Epithelial cell of umbilical artery (primary cell): ENCODE data around the gene HOXA4. TPM values are rescaled to one million over a fixed set of nuclear protein-coding genes. Genes with fewer than 3 reads are reported as not detected.

Experiments
- total RNA-seq: library from RNA; depleted of rRNA; stranded (reverse); fragments of >200 nt; gene quantifications from 2 replicates; pipeline ENCODE4 v1.2.3, GENCODE V29; 2014

HOXA4 gene
- 0.30 and 0.32 TPM in 2 replicates for total RNA-seq

GRCh38 chr7:27130540-27131389 is at the start of gene HOXA4:
Gene HOXA4 (minus strand): TSS chr7:27130757. CDS start chr7:27130733, 24 bp downstream.

GRCh38 chr7:27173956-27174873 is 43.7 kb upstream of the HOXA4 start, which contains the start of gene HOXA10:
Gene HOXA10 (minus strand): TSS chr7:27174320. CDS start chr7:27174306, 14 bp downstream.

GRCh38 chr7:27165089-27165995 is 34.8 kb upstream of the HOXA4 start, which contains the start of gene HOXA9:
Gene HOXA9 (minus strand): TSS chr7:27165537. CDS start chr7:27165457, 80 bp downstream.

GRCh38 chr7:27156508-27156898 is 25.9 kb upstream of the HOXA4 start, which contains the start of gene HOXA7:
Gene HOXA7 (minus strand): TSS chr7:27156675. CDS start chr7:27156545, 130 bp downstream.

GRCh38 chr7:27151931-27152815 is 21.6 kb upstream of the HOXA4 start, which contains the start of gene HOXA3:
Gene HOXA3 (minus strand): TSS chr7:27152583. CDS start chr7:27110640, 41,943 bp downstream.

GRCh38 chr7:27147199-27148030 is 16.9 kb upstream of the HOXA4 start, which contains the start of gene HOXA6:
Gene HOXA6 (minus strand): TSS chr7:27147774. CDS start chr7:27147749, 25 bp downstream.

GRCh38 chr7:27143023-27143949 is 12.7 kb upstream of the HOXA4 start, which contains the start of gene HOXA5:
Gene HOXA5 (minus strand): TSS chr7:27143681. CDS start chr7:27143607, 74 bp downstream.

GRCh38 chr7:27102581-27103442 is 27.7 kb downstream of the HOXA4 start, which contains the start of gene HOXA2:
Gene HOXA2 (minus strand): TSS chr7:27102683. CDS start chr7:27102500, 183 bp downstream.

GRCh38 chr7:27095897-27096767 is 34.4 kb downstream of the HOXA4 start, which contains the start of gene HOXA1:
Gene HOXA1 (minus strand): TSS chr7:27096000. CDS start chr7:27095912, 88 bp downstream.

Other genes starting within 250 kb of the HOXA4 start
- 0.30 and 0.32 TPM in 2 replicates for gene HOXA1, start 34.8 kb downstream of the HOXA4 start, total RNA-seq
- gene HOXA2, start 28.1 kb downstream of the HOXA4 start, total RNA-seq, result under 0.01 and 0.15 TPM in 2 replicates
- gene HOXA5, start 12.9 kb upstream of the HOXA4 start, total RNA-seq, result 4.2 and 9.6 TPM in 2 replicates
- gene HOXA6, start 17.0 kb upstream of the HOXA4 start, total RNA-seq, result 2.6 and 2.9 TPM in 2 replicates
- gene HOXA3, start 21.8 kb upstream of the HOXA4 start, total RNA-seq, result 1.4 and 3.6 TPM in 2 replicates
- gene HOXA7, start 25.9 kb upstream of the HOXA4 start, total RNA-seq, result 1.4 and 1.9 TPM in 2 replicates
- 28.9 and 31.8 TPM in 2 replicates for gene HOXA9, start 34.8 kb upstream of the HOXA4 start, total RNA-seq
- 17.9 and 20.1 TPM in 2 replicates for gene HOXA10, start 43.6 kb upstream of the HOXA4 start, total RNA-seq
- 8.1 and 10.3 TPM in 2 replicates for gene HOXA11, start 54.5 kb upstream of the HOXA4 start, total RNA-seq
- gene HOXA13, start 69.3 kb upstream of the HOXA4 start, total RNA-seq, result 0.65 and 2.1 TPM in 2 replicates
- gene EVX1, start 112.0 kb upstream of the HOXA4 start, total RNA-seq, result not detected in 2 replicates